ENCODE results near the gene FANCE.
"Not testable (repeated sequence)": the region's sequence is repeated elsewhere in the genome, so short reads cannot be mapped to it uniquely, and the experiment has no call there.

Gene FANCE

DNA sequence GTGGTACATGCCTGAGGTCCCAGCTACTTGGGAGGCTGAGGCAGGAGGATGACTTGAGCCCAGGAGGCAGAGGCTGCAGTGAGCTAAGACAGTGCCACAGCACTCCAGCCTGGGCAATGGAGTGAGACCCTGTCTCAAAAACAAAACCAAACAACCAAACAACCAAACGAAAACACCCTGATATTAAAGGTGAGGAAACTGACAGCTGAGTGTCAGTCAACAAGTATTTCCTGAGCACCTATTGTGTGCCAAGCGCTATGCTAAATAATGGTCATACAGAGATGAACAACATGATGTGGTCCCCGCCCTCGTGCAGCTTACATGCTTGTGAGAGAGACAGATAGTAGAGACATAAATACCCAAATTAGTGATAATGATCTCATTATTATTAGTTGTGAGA, 62.4 kb downstream of the FANCE start:
- TF ChIP-seq CTCF (IDR thresholded peaks at IDR 0.05; ENCODE audit: low read depth, low read length) = no peak
- H3K4me3 ChIP-seq (ENCODE audit: low read depth, low read length) = no peak overlapping the region
- no peak for DNase-seq (ENCODE audit: low read depth, low spot score)
- in situ Hi-C loops (cut with HindIII; ENCODE audit: low sequenced_read_pairs) = no loop called here

GRCh38 chr6:35515939-35516338, 63.8 kb downstream of the FANCE start:
- DNase-seq (ENCODE audit: low read depth, low spot score); in situ Hi-C loops (cut with HindIII; ENCODE audit: low sequenced_read_pairs); H3K4me3 ChIP-seq (ENCODE audit: low read depth, low read length): not testable (repeated sequence)
